ENCODE results near the gene CLCN3. TPM values are rescaled to one million over a fixed set of nuclear protein-coding genes. Genes with fewer than 3 reads are reported as not detected.

Gene CLCN3
- total and polyA plus RNA-seq, 2 of the 13 experiments (the other 11 are each of a cell fraction or from before 2014, with no cell fraction given) = 13.6 to 23.7 TPM

DNA sequence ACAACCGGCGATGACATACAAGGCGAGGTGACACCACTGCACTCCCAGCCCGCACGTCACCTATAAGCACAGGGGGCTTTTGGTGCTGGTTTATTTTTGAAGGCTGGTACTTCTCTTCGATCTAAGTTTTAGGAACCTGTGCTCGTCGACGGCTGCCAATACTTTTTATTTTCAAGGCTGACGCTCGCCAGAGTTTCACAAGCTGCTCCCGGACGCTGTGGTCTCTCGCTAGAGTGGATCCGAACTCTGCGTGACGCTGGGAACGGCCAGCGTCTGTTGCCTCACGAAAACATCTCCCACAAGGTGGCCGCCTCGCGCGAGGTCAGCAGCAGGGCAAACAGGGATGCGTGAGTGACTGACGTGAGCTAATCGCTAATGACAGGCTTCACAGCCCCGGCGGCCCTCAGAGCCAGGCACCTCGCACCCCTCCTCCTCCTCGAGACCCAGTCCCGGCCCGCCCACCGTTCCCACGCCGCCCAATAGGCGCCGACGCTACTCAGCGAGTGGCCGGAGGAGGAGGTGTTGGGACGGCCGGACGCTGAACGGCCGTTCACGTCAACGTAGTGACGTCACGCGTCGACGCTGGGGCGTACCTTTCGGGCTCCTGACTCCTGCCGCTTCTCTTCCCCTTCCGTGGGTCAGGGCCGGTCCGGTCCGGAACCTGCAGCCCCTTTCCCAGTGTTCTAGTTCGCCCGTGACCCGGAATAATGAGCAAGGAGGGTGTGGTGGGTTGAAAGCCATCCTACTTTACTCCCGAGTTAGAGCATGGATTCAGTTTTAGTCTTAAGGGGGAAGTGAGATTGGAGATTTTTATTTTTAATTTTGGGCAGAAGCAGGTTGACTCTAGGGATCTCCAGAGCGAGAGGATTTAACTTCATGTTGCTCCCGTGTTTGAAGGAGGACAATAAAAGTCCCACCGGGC is at the start of gene CLCN3 (continued):
- TF ChIP-seq, protein P1, sequence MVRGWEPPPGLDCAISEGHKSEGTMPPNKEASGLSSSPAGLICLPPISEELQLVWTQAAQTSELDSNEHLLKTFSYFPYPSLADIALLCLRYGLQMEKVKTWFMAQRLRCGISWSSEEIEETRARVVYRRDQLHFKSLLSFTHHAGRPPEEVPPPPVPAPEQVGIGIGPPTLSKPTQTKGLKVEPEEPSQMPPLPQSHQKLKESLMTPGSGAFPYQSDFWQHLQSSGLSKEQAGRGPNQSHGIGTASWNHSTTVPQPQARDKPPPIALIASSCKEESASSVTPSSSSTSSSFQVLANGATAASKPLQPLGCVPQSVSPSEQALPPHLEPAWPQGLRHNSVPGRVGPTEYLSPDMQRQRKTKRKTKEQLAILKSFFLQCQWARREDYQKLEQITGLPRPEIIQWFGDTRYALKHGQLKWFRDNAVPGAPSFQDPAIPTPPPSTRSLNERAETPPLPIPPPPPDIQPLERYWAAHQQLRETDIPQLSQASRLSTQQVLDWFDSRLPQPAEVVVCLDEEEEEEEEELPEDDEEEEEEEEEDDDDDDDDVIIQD (CRISPR knock-in tag; IDR thresholded peaks at IDR 0.05; ENCODE audit: low read depth) = peak; percentile 96
- TF ChIP-seq, protein P2, sequence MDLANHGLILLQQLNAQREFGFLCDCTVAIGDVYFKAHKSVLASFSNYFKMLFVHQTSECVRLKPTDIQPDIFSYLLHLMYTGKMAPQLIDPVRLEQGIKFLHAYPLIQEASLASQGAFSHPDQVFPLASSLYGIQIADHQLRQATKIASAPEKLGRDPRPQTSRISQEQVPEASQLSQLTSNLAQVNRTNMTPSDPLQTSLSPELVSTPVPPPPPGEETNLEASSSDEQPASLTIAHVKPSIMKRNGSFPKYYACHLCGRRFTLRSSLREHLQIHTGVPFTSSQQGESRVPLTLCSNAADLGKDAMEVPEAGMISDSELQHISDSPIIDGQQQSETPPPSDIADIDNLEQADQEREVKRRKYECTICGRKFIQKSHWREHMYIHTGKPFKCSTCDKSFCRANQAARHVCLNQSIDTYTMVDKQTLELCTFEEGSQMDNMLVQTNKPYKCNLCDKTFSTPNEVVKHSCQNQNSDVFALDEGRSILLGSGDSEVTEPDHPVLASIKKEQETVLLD (CRISPR knock-in tag; IDR thresholded peaks at IDR 0.05; ENCODE audit: low read depth) = no peak
- TF ChIP-seq POLR2AphosphoS5 (IDR thresholded peaks at IDR 0.05; ENCODE audit: low read depth, low read length) (peak; percentile 93), ZNF563 (CRISPR knock-in tag; IDR thresholded peaks at IDR 0.05) (peak; percentile 53; the same call in 1 of the 2 replicates), ZNF850 (CRISPR knock-in tag; conservative IDR thresholded peaks at IDR 0.05) (no peak), AGO1 (IDR thresholded peaks at IDR 0.05; ENCODE audit: low read depth, low read length, poor library complexity, severe bottlenecking) (no peak), NR2F6 (IDR thresholded peaks at IDR 0.05) (no peak), NR2F6 (CRISPR knock-in tag; IDR thresholded peaks at IDR 0.05) (peak; percentile 77), MYC (CRISPR knock-in tag; IDR thresholded peaks at IDR 0.05; ENCODE audit: borderline replicate concordance) (peak; percentile 76), GABPA (IDR thresholded peaks at IDR 0.05; ENCODE audit: low read depth, low read length) (peak; percentile 53), GABPA (CRISPR knock-in tag; IDR thresholded peaks at IDR 0.05; ENCODE audit: low read depth) (peak; percentile 79), HNF4A (CRISPR knock-in tag; IDR thresholded peaks at IDR 0.05) (no peak; the same call in 1 of the 2 replicates), GPN1 (CRISPR knock-in tag; IDR thresholded peaks at IDR 0.05; ENCODE audit: borderline replicate concordance) (no peak), TGIF2 (CRISPR knock-in tag; IDR thresholded peaks at IDR 0.05) (no peak), NFYC (CRISPR knock-in tag; IDR thresholded peaks at IDR 0.05) (peak; percentile 86), NFE2L2 (IDR thresholded peaks at IDR 0.05; ENCODE audit: low read length) (no peak), ZNF562 (CRISPR knock-in tag; IDR thresholded peaks at IDR 0.05; ENCODE audit: borderline replicate concordance) (no peak), ZNF674 (CRISPR knock-in tag; IDR thresholded peaks at IDR 0.05; ENCODE audit: low read depth) (0 out of 2 replicates have a peak, but pooled peaks have one; percentile 72)
- TF ChIP-seq, protein P3, sequence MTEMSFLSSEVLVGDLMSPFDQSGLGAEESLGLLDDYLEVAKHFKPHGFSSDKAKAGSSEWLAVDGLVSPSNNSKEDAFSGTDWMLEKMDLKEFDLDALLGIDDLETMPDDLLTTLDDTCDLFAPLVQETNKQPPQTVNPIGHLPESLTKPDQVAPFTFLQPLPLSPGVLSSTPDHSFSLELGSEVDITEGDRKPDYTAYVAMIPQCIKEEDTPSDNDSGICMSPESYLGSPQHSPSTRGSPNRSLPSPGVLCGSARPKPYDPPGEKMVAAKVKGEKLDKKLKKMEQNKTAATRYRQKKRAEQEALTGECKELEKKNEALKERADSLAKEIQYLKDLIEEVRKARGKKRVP (CRISPR knock-in tag; IDR thresholded peaks at IDR 0.05) = peak in 1 of 2 experiments; percentile 19; a peak in 2 of 4 replicates
- TF ChIP-seq, protein P4, sequence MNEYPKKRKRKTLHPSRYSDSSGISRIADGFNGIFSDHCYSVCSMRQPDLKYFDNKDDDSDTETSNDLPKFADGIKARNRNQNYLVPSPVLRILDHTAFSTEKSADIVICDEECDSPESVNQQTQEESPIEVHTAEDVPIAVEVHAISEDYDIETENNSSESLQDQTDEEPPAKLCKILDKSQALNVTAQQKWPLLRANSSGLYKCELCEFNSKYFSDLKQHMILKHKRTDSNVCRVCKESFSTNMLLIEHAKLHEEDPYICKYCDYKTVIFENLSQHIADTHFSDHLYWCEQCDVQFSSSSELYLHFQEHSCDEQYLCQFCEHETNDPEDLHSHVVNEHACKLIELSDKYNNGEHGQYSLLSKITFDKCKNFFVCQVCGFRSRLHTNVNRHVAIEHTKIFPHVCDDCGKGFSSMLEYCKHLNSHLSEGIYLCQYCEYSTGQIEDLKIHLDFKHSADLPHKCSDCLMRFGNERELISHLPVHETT (CRISPR knock-in tag; conservative IDR thresholded peaks at IDR 0.05) = 0 out of 2 replicates have a peak, but pooled peaks have one; percentile 35
- TF ChIP-seq, protein P5, sequence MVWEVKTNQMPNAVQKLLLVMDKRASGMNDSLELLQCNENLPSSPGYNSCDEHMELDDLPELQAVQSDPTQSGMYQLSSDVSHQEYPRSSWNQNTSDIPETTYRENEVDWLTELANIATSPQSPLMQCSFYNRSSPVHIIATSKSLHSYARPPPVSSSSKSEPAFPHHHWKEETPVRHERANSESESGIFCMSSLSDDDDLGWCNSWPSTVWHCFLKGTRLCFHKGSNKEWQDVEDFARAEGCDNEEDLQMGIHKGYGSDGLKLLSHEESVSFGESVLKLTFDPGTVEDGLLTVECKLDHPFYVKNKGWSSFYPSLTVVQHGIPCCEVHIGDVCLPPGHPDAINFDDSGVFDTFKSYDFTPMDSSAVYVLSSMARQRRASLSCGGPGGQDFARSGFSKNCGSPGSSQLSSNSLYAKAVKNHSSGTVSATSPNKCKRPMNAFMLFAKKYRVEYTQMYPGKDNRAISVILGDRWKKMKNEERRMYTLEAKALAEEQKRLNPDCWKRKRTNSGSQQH (CRISPR knock-in tag; IDR thresholded peaks at IDR 0.05; ENCODE audit: low read depth) = peak; percentile 58; the same call in 1 of the 2 replicates
- TF ChIP-seq, protein P6, sequence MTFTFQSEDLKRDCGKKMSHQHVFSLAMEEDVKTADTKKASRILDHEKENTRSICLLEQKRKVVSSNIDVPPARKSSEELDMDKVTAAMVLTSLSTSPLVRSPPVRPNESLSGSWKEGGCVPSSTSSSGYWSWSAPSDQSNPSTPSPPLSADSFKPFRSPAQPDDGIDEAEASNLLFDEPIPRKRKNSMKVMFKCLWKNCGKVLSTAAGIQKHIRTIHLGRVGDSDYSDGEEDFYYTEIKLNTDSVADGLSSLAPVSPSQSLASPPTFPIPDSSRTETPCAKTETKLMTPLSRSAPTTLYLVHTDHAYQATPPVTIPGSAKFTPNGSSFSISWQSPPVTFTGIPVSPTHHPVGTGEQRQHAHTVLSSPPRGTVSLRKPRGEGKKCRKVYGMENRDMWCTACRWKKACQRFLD (CRISPR knock-in tag; IDR thresholded peaks at IDR 0.05; ENCODE audit: borderline replicate concordance) = no peak

Data from HepG2 (cell line).